Activated T-helper 1 cell treated with anti-CD3 and anti-CD28 coated beads, Interleukin-2, amount 50 U/mL, for 16 hours (primary cell): ENCODE results near the gene LGR5.

ENCODE experiments used
- DNase-seq, 2 donors: peaks; one replicate each; pipeline ENCODE4 v3.0.0-alpha.2; 2020; ENCODE audit warnings: low read depth in 1 of 2, low spot score in 1 of 2

Gene LGR5

DNA sequence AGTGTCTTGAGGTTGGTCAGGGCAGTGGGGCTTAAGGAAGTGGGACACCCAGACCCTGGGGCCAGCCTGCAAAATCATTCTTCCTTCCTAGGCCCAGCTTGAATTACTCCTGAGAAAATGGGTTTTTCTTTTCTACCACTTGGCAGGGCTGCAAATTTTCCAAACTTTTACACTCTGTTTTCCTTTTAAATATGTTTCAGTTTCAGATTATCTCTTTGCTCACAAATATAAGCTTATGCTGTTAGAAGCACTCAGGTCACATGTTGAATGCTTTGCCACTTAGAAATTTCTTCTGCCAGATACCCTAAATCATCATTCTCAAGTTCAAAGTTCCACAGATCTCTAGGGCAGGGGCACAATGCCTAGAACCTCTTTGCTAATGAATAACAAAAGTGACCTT, 2.9 kb upstream of the LGR5 start:
- no peak for DNase-seq

DNA sequence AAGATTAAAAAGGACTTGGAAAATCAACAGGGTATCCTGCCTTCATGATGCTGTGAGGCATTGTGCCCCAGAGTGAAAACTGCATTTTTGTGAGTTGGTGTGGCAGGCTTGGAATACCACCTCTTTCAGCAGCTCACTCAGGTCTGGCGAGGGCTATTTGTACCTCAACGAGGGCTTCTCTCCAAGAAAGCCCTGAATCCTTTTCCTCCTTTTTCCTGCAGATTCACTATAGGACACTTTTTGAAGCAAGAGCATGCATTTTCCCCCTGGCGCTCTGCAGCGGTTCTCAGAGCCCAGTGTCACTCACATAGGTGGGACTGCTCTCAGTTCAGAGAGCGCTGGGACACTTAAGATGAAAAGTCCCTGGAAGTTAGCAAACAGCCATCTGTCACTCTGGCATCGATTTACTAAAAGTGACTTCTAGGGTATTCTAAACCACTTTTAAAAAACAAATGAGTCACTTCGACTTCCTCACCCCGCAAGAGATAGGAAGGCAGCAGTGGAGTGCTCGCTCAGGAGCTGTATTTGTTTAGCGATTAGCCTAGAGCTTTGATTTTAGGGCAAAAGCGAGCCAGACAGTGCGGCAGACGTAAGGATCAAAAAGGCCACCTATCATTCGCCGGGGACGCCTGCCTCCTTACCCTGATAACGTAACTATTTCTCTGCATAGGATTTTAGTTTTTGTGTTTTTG, 782 bp upstream of the LGR5 start:
- no peak for DNase-seq

DNA sequence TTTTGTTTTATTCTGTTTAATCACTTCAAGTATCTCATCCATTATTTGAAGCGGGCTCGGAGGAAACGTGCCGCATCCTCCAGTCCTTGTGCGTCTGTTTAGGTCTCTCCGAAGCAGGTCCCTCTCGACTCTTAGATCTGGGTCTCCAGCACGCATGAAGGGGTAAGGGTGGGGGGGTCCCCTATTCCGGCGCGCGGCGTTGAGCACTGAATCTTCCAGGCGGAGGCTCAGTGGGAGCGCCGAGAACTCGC, 311 bp upstream of the LGR5 start:
- no peak for DNase-seq

DNA sequence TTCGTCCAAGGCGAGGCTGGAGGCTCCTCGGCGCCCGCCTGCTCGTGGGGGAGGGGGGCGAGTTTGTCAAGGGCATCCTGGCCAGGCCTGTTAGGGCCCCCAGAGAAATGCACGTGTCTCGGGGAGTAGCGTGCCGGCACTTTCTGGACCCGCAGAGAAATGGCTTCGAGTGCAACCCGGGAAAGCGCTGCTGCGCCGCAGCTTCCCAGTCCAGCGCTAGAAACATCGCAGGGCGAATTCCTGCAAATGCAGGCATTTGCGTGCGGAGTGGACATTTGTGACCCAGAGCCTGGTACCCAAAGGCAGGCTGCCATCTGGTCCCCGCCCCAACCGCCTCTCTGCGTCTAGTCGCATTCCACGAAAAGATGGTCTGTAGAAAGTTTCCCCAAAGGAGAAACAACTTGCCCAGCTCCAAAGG, 756 bp downstream of the LGR5 start:
- no peak for DNase-seq

DNA sequence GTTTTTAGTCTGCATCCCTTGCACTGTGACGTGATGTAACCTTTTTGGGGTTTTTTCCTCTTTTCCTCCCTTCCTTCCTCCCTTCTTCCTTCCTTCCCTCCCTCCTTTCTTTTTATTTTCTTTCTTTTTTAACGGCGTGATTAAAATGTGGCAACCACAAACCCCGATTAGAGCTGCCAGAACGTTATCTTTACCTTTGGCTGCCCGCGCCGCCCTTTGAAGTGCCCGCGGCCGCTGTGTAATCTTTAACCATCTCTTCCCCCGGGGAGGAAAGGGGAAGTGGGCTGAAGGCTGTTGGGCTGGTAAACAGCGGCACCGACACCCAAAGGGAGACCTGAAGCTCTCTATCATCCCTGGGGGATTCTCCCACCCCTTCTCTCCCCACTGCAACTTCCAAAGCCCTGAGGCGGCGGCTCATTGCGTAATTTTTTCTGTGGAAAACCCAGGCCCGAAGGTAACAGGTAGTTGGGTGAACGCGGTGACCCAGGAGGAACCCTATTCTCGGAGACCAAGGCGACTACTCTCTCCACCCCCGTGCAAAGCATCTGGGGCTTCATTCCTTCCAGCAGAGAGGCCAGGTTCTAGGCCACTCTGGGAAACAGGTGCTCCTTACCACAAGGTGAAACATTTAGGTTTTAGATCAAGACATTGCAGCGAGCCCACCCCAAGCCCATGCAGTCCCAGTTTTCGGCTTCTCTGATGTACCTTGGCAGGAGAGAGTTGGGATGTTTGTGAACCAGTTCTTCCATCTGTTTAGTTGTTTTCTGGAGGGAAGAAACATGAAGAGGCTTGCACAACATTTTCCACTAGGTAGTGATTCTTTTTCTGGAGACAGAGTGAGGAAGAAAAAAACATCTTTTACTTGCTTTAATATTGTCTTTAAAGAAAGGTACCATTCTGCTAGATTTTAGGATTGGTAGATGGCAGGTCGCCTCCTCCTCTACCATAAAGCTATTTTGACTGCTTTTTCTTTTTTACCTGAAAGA, 1.5 kb downstream of the LGR5 start:
- DNase-seq, result no peak

DNA sequence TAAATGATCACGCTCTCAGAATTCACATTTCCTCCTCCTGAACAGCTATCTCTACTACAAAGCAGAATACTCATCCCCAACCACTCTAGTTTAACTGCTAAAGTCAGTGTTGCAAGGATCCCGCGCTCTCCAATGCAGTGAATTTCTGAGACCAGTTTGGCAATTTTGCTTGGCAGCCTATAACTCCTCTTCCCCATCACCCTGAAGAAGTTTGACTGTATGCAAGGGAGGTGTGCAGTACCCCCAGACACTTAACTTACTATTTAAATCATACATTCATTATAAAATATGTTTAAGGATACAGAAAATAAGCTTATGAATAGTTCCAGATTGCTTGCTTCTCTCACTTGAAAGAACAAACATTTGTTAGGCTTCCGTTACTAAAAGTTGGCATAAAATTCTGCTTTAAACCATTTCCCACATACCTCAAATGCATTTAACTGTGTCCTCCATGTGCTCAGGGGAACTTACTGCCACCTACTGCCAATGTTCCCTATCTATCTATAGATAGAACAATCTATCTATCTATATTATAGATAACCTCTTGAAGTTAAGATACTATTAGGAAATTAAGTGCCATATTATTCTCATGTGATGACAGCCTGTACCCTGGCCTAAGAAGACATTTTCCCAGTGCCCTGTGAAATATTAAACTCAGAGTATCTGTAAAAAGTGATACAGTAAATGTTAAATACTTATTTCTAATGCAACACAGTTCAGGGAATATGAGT, 2.4 kb downstream of the LGR5 start:
- no peak for DNase-seq

DNA sequence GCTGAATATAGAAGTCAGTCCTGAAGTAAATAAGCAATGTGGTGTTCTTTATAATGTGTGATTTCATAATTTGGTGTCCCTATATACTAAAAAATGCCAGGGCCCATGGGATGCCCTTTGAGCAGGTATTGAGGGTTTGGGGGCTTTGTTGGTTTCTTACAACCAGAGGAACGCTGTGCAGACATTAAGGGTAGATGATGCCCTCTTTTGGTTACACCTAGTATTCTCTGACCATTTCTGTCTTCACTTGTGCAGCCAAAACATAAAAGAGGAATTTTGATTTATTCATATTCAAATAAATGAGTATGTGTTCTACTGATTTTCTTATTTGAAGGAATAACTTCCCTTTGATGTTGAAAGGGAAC, 3.0 kb downstream of the LGR5 start:
- no peak for DNase-seq

DNA sequence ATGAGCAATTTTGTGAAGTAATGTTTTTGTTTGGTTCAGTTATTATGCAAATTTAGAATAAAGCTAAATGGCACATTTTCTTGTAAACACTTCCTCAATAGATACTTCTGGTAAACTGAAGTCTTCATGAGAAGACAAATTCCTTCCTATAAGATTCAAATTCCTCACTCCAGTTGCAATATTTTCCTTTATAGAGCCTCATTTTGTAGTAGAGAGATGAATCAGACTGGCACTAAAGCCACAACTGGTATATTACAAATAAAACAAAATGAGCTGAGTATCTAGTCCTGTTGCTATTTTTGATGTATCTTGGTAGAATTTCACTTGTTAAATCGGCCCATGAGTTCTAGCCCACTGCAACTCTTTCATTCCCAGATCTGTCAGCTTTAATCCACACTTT, 5.5 kb downstream of the LGR5 start:
- DNase-seq, result no peak

DNA sequence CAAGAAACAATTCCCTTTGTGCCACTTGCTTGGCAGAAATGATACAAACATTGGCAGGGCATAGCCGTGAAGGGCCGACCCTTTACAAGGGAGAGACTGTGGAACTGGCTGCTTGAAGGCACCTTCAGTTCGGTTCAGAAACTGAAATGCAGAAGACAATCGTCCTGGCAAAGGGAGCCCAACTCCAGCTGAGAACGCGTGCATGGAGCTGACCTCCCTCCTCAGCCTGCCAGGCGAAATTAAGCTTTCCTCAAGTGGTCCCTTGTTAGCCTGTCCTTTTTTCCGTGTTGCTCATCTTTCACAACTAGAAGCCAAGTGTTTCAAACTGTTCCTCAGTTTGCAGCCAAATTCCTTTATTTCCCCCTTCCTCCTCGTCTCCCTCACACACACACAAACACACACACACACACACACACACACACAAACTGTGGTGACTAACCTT, 8.1 kb downstream of the LGR5 start:
- DNase-seq, result no peak

DNA sequence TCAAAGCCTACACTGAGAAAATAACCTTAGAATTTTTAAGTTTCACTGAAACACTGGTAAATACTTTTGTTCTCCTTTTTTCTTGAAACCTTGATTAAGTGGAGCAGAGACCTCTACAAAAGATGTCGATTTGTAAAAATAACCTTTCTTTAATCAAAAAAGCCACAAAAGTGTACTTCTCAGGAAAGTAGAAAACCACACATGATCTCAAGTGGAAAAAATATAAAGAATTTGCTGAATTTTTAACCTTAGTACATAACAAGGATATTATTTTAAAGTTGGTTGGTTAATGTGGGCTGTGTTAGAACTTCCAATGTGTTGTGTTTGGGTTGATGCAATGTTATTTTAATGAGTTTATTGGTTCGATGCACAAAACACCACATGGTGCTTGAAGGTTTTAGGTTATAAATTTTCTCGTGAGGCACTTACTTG, 8.6 kb downstream of the LGR5 start:
- no peak for DNase-seq

DNA sequence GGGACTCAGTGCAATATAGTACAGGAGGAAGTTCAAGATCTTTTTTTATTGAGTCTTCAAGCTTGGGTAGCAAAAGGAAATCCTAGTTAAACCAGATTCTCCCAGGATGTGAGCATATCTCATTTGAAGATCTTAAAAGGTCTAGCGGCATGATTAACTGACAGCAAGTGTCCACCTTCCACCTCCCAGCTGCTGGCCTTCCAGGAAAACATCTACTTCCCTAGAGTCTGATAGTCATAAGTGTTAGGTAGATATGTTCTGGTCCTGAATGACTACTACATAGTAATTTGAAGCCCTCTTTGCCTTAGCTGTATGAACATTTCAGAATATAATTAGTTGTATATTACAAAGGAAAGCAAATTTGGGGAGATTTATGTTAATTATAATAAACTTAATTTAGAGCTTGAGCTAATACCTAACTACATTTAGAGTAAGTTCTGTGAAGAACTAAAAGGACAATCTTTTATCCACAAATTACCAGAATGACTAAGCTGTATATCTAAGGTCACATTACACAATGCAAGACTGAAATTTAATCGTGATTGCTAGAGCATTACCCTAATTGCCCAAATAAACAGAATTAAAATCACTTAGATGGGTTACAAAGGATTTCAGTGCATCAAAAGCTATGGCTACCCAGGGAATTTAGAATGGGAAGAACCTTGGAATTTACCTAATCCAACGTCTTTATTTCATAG, 9.9 kb downstream of the LGR5 start:
- no peak for DNase-seq

DNA sequence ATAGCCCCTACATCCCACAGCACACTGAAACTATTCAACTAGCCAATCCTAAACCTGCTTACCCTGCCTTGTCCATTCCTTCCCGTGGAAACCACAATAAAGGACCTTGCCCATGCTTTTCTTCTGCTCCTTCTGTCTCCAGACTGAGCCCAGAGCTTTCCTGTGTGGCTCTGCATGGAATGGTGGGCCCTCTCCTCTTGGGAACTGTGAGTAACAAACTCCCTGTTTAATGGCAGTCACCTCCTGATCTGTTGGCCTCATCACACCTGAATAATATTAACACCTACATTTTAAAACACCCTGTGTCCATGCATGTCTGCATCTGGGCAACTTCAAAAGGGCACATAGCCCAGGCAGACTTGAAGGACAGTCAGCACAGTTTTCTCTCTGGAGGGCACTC, 12.4 kb downstream of the LGR5 start:
- no peak for DNase-seq

DNA sequence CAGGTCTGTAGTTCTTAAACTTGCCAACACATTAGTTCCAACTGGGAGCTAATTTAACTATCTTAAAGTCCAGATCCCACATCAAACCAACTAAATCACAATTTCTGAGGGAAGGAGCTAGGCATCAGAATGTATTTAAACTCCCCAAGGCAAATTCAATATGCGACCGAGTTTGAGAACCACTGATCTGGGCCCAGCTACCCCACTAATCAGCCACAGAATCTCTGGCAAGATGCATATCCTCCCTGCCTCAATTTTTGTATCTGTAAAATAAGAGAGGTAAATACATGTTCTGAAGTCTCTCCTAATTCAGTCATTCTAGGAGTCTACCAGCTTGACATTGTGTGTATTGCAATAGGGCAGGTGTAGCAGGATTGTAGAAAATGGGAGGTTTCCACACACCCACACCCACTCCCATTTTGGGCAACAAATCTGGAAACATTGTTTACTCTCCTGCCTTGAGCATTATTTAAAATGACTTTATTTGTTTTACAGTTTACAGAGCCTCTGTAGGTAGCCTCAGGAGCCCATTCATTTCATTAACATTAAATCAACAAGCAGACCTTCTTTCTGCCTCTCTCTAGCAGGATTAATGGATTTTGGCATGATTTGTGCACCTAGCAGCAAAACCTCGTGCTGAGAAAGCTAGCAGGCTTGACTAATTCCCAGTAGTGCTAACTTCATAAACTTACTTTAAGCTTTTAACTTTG, 15.6 kb downstream of the LGR5 start:
- no peak for DNase-seq

DNA sequence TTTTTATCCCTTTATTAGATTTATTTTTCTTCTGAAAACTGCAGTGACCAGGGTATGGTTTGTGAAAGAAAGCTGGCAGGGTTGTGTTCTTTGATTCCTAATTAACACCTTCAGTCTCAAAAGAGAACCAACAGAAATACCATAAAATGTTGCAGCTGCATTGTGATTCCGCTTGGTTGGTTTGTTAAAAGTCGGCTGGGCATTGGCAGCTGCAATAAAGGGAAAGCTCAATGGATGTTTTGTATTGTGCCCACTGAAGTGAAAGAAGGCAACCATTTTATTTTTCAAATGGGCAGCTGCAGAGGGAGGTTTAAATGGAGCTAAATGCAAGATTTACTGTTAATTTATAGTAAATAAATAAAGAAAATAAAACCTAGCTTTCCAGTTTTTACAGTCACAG, 16.7 kb downstream of the LGR5 start:
- DNase-seq, result no peak

DNA sequence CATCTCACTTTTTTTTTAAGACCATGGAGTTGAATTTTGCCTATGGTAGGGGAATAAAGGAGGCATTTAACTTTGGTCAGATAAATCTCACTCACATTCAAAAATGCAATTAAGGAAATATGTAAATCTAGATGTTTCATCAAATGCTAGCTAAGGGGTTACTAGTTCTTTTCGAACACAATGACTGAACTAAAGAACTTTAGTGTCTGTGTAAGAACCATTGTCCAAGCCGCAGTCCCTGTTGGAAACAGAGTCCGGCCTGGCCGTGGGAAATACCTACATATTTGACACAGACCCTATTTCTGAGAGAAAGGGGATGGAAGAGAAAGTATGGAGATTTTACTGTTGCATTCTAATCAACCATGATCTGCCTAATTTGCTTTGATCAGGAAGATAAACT, 17.4 kb downstream of the LGR5 start:
- DNase-seq, result no peak

DNA sequence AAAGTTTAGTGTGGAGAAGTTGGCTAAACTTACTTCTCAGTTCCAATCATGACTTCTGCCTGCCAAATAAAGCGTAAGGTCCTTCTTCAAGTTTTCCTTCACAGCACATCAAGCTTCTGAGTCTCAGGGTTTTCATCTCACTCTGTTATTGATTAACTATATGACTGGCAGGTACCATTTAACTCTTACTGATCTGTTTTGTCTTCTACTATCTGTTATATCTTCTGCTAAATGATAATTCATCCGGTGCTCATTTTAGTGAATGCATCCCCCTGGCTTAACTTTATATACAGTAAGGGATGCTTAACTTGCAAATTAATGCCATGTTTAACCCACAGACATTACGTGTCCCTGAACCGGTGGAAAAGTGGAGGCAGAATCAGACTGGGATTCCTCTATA, 20.7 kb downstream of the LGR5 start:
- DNase-seq, result no peak

DNA sequence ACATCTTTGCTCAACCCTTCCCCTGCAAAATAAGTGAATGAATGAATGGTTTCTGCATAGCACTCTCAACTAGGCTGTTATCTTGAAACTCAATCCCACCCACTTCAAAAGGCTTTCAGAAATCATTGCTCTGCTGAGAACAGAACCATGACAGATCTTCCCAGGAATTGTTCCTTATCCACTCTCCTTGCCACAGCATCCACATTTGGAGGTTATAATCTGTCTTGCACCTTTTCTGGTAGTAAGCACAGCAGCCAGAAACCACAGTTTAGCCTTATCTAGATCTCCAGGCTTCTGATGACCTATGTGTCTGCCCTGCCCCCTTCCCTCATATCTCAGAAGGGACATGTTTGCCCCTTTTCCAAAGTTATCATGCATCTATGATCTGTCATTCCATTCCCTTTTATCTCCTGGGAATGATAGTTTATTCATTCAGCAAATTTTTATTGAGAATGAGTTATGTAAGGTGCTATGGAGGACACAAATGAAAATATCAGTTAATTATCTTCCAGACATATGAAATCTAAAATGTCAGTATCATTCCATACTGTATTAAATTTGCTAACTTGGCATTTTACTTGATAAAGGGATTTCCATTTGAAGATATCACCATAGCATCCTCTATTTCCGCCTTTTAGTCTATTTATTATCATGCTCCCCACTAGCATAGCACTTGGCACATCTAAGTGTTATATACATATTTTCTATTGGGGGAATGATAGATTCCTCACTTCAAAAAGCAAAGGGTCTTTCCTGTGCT, 21.4 kb downstream of the LGR5 start:
- DNase-seq, result no peak

DNA sequence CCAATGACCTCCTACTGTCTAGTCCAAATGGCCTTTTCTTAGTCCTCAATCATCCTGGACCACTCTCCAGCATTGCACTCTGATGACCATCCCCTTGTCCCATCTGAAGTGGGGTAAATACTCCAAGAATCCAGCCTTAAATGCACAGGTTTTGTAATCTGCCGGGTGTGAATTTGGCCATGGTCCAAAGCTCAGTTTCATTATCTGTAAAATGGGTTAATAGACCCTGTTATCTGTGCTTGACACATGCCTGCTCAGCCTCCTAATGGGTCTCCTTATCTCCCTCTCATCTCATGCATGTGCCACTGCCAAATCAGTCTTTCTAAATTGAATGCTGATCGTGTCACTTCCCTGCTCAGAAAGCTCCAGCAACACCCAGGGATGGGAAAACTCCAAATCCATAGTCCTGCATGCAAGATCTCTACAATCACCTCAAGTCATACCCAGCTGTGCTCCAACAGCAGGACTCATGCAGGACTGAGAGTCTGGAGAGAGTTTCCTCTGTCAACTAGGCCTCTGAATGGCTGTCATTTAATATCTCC, 22.3 kb downstream of the LGR5 start:
- DNase-seq, result no peak

DNA sequence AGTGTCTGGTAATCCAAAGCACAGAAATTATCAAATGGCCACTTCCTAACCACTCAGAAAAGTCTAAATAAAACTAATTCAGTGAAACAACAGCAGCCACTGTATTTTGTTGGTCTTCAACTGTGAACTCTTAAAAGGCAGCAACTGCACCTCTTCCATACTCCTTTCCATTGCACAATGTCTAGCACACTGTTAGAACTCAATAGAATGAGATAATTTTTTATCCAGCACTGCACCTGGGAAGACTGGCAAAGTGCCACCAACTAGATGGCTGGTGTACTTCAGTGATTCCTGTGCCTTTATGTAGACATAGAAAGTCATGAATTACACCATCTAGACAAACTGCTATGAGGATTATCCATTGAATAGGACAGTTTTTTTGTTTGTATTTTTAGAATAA, 26.2 kb downstream of the LGR5 start:
- DNase-seq, result no peak

DNA sequence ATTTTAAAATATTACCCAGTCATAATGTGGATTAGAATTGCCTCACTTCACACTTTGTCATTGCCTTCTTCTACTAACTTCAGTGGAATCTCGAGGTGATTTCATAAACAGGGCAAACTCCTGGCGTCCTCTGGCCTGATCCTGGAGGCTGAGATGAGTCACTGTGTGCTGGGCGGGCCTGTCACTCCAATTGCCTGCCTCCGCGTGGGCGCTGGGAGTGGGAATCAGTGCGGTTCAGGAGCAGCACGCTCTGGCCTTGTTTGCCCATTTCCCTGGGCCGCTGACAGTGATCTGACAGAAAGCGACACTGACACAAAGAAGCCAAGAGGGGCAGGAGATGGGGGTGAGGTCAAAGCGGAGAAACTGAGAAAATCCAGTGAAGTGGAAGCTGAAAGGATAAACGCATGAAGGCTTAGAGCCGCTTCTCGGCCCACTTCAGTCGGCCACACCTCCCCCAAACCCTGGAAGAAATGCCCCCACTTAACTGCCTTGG, 29.7 kb downstream of the LGR5 start:
- no peak for DNase-seq
